GM12872 (cell line): ENCODE results near the gene DHX9.

Experiments used
- CTCF ChIP-seq: IDR thresholded peaks from 3 replicates; pipeline ENCODE4 v1.5.1; 2011; ENCODE audit warnings: low read depth, mild to moderate bottlenecking, low read length, moderate library complexity; ENCODE audit not compliant: insufficient read depth

The DHX9 gene

DNA sequence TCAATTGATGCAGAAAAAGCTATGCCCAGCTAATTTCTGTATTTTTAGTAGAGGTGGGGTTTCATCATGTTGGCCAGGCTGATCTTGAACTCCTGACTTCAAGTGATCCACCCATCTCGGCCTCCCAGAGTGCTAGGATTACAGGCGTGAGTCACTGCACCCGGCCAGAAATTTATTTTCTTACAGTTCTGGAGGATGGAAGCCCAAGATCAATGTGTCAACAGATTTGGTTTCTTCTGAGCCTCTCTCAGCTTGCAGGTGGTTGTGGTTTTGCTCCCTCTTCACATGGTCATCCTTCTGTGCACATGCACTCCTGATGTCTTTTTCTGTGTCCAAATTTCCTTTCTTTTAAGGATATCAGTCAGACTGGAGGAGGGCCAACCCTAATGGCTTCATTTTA is 78.2 kb downstream of the DHX9 start:
- no peak for TF ChIP-seq CTCF

DNA sequence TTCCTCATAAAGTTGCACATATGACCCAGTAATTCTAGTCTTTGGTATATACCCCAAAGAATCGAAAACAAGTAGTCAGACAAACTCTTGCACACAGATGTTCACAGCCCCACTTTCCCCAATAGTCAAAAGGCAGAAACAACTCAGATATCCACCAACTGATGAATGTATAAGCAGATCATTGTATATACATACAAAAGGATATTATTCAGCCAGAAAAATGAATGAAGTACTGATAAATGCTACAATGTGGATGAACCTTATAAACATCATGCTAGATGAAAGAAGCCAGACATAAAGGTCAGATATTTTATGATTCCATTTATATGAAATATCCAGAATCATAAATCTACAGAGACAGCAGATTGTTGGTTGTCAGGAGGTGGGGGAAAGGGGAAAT is 86.5 kb downstream of the DHX9 start:
- no peak for TF ChIP-seq CTCF

- no peak for TF ChIP-seq CTCF
Measured at GRCh38 chr1:182927693-182928433, 88.7 kb downstream of the DHX9 start.

DNA sequence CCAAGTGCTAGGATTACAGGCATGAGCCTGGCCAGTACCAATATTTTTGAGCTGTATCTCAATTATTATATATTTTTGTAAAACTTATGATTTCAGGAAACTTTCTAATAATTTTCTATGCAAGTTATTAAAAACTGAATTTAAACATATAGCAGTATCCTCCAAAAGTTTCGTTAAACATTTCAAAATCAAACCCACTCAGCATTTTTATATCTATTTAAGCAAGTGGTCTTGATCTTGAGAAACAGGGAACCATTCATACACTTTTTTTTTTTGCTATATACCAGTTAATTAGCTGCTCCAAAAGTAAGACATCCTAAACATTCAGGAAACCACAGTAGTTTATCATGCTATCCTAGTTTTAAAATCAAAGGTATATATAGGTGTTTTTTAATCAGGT is 91.8 kb downstream of the DHX9 start:
- no peak for TF ChIP-seq CTCF

GRCh38 chr1:182935716-182936115 is 96.6 kb downstream of the DHX9 start:
- TF ChIP-seq CTCF = no peak
